ENCODE results near the gene EXOC2. TPM values are rescaled to one million over a fixed set of nuclear protein-coding genes. Genes with fewer than 3 reads are reported as not detected.

EXOC2 gene
- total RNA-seq, 1 experiment from 2014 or later = 24.5 TPM

GRCh38 chr6:656460-657252, 36.3 kb downstream of the EXOC2 start, which contains the start of gene HUS1B (continued):
- no peak for TF ChIP-seq YY1 (IDR thresholded peaks at IDR 0.05; ENCODE audit: extremely low read depth, insufficient replicate concordance, low read depth, low read length)

GRCh38 chr6:654136-654535, 38.8 kb downstream of the EXOC2 start:
- H3K27me3 ChIP-seq (ENCODE audit: insufficient read depth, low read length) = no peaks in the 10 kb centered on the region
- no peak overlapping the region for H3K9ac ChIP-seq (ENCODE audit: low read length)
- no peak overlapping the region for H3K4me2 ChIP-seq (ENCODE audit: low read length)
- H3K79me2 ChIP-seq (ENCODE audit: insufficient read depth, low read length) = peaks cover 20% of the 10 kb centered on the region
- no peak overlapping the region for H2AFZ ChIP-seq (ENCODE audit: low read depth, low read length, poor library complexity, severe bottlenecking)
- H3K36me3 ChIP-seq (ENCODE audit: control insufficient read depth in 1 of 2, insufficient read depth in 2 of 2, low read length in 2 of 2) = no peaks in the 10 kb centered on the region
- ChIA-PET POLR2A (no interaction called here), RAD21 (ENCODE audit: low non-redundant PET in 1 of 2, low total read pairs in 2 of 2, uncharacterized antibody in 2 of 2, unreplicated experiment in 2 of 2) (no interaction called here), CTCF (no interaction called here)
- BruUV-seq (replicated peaks) = no TSS peak
- H3K9me2 ChIP-seq (ENCODE audit: insufficient read depth) = no peaks in the 10 kb centered on the region
- no peak for DNase-seq (ENCODE audit: low read depth, low spot score)
- no peak for TF ChIP-seq SP1 (IDR thresholded peaks at IDR 0.05; ENCODE audit: low read depth)
- TF ChIP-seq RAD21 (IDR thresholded peaks at IDR 0.05; ENCODE audit: low read depth) = no peak
- TF ChIP-seq FOSL1 (IDR thresholded peaks at IDR 0.05; ENCODE audit: low read depth) = no peak
- no peak for TF ChIP-seq TCF7L2 (IDR thresholded peaks at IDR 0.05; ENCODE audit: borderline replicate concordance, extremely low read depth, insufficient read depth, insufficient read length)
- no peak for TF ChIP-seq CEBPB (IDR thresholded peaks at IDR 0.05; ENCODE audit: low read depth)
- no peak for TF ChIP-seq ZFX (IDR thresholded peaks at IDR 0.05)
- no peak for TF ChIP-seq ZNF274 (IDR thresholded peaks at IDR 0.05; ENCODE audit: low read depth, low read length)
- TF ChIP-seq ATF3 (IDR thresholded peaks at IDR 0.05) = no peak
- TF ChIP-seq JUND (IDR thresholded peaks at IDR 0.05) = no peak
- TF ChIP-seq CBX3 (IDR thresholded peaks at IDR 0.05; ENCODE audit: low read depth) = no peak
- TF ChIP-seq SRF (IDR thresholded peaks at IDR 0.05; ENCODE audit: low read depth) = no peak
- TF ChIP-seq EZH2 (IDR thresholded peaks at IDR 0.05) = no peak
- no peak for TF ChIP-seq POLR2AphosphoS5 (IDR thresholded peaks at IDR 0.05; ENCODE audit: low read depth, low read length)
- TF ChIP-seq EZH2phosphoT487 (IDR thresholded peaks at IDR 0.05; ENCODE audit: borderline replicate concordance) = no peak
- no peak for TF ChIP-seq ZBTB33 (IDR thresholded peaks at IDR 0.05; ENCODE audit: extremely low read depth, insufficient replicate concordance, low read length)
- TF ChIP-seq POLR2A (IDR thresholded peaks at IDR 0.05; ENCODE audit: borderline replicate concordance, extremely low read depth, insufficient read depth, insufficient read length) = no peak
- no peak for TF ChIP-seq CTCF (IDR thresholded peaks at IDR 0.05 in 2 of 3, conservative IDR thresholded peaks at IDR 0.05 in 1 of 3; ENCODE audit: borderline replicate concordance in 1 of 3, insufficient read depth in 1 of 3, low read depth in 2 of 3, low read length in 2 of 3)
- no peak for TF ChIP-seq EGR1 (IDR thresholded peaks at IDR 0.05; ENCODE audit: low read depth)
- no peak for TF ChIP-seq SIN3A (IDR thresholded peaks at IDR 0.05; ENCODE audit: low read depth)
- TF ChIP-seq YY1 (IDR thresholded peaks at IDR 0.05; ENCODE audit: extremely low read depth, insufficient replicate concordance, low read depth, low read length) = no peak
- no peaks in the 10 kb centered on the region for H3K9me3 ChIP-seq (ENCODE audit: control insufficient read depth in 1 of 2, insufficient read depth in 1 of 2, low read depth in 1 of 2, low read length in 2 of 2)
- no peak overlapping the region for H3K4me3 ChIP-seq (replicated peaks in 1 of 2; ENCODE audit: low read depth in 1 of 2, low read length in 2 of 2)
- ATAC-seq = no peak
- H3K27ac ChIP-seq (ENCODE audit: low read depth, low read length) = no peak overlapping the region
- intact Hi-C loops (cut with micrococcal nuclease) = no loop called here
- no peaks in the 10 kb centered on the region for H4K20me1 ChIP-seq (ENCODE audit: insufficient read depth)
- H3K4me1 ChIP-seq (ENCODE audit: control insufficient read depth in 1 of 2, insufficient read depth in 2 of 2, low read length in 2 of 2) = no peaks in the 10 kb centered on the region

Measured in HCT116 (cell line).